ENCODE data around the gene LTF.

- TF ChIP-seq FOXA1 (IDR thresholded peaks at IDR 0.05) (no peak), RAD21 (IDR thresholded peaks at IDR 0.05) (no peak)
Observed at GRCh38 chr3:46463120-46463867, 1.4 kb downstream of the LTF start.
